Brain microvascular endothelial cell (primary cell): ENCODE results near the gene MAGEL2.

Experiments used
- DNase-seq: peaks from one replicate; pipeline ENCODE4 v3.0.0-alpha.2; 2020
- H3K27ac ChIP-seq: fragments of 250-450 bp; sonication (Bioruptor Pico); 2 replicates; pipeline ENCODE4 v1.5.1; 2020; ENCODE audit warnings: mild to moderate bottlenecking, moderate library complexity
- H3K27me3 ChIP-seq: fragments of 250-450 bp; sonication (Bioruptor Pico); replicated peaks from 2 replicates; pipeline ENCODE4 v1.5.1; 2020; ENCODE audit warnings: mild to moderate bottlenecking
- H3K36me3 ChIP-seq: fragments of 250-450 bp; sonication (Bioruptor Pico); replicated peaks from 2 replicates; pipeline ENCODE4 v1.5.1; 2020; ENCODE audit warnings: mild to moderate bottlenecking
- H3K4me3 ChIP-seq: 2 replicates; pipeline ENCODE4 v1.5.1; 2011; ENCODE audit warnings: low read depth, mild to moderate bottlenecking, control low read depth, low read length, moderate library complexity
- CTCF ChIP-seq: IDR thresholded peaks from 2 replicates; pipeline ENCODE4 v1.5.1; 2011; ENCODE audit warnings: low read depth, mild to moderate bottlenecking, moderate library complexity, low read length, control low read depth, inconsistent platforms; ENCODE audit errors: missing control alignments
- in situ Hi-C: cut with HindIII; loops from 2 replicates; pipeline ENCODE4 v1.10.0; 2017; ENCODE audit warnings: low sequenced_read_pairs, low pct_ligation_motif_present

Gene MAGEL2

GRCh38 chr15:23648920-23649515, 1.4 kb upstream of the MAGEL2 start:
- Histone ChIP-seq H3K4me3 (no peak overlapping the region), H3K27ac (no peak overlapping the region), H3K27me3 (no peaks in the 10 kb centered on the region), H3K36me3 (no peaks in the 10 kb centered on the region)
- in situ Hi-C loops: no loop called here
- DNase-seq: no peak
- TF ChIP-seq CTCF: peak; percentile 59

GRCh38 chr15:23647001-23647295, 719 bp downstream of the MAGEL2 start:
- TF ChIP-seq CTCF: no peak
- Histone ChIP-seq H3K4me3 (no peak overlapping the region), H3K27me3 (no peaks in the 10 kb centered on the region), H3K27ac (no peak overlapping the region), H3K36me3 (no peaks in the 10 kb centered on the region)
- in situ Hi-C loops: no loop called here
- DNase-seq: no peak

- Histone ChIP-seq H3K36me3 (no peaks in the 10 kb centered on the region), H3K4me3 (no peak overlapping the region), H3K27me3 (no peaks in the 10 kb centered on the region), H3K27ac (no peak overlapping the region)
- in situ Hi-C loops: no loop called here
- DNase-seq: no peak
- TF ChIP-seq CTCF: no peak
Observed at GRCh38 chr15:23646165-23647000, 1.3 kb downstream of the MAGEL2 start.

GRCh38 chr15:23645371-23646164, 2.1 kb downstream of the MAGEL2 start:
- Histone ChIP-seq H3K36me3 (no peaks in the 10 kb centered on the region), H3K27me3 (no peaks in the 10 kb centered on the region), H3K4me3 (no peak overlapping the region), H3K27ac (no peak overlapping the region)
- in situ Hi-C loops: no loop called here
- DNase-seq: no peak
- TF ChIP-seq CTCF: no peak

GRCh38 chr15:23644829-23645228, 2.8 kb downstream of the MAGEL2 start:
- H3K27me3 ChIP-seq: no peaks in the 10 kb centered on the region
- H3K27ac ChIP-seq: no peak overlapping the region
- H3K4me3 ChIP-seq: no peak overlapping the region
- H3K36me3 ChIP-seq: no peaks in the 10 kb centered on the region
- TF ChIP-seq CTCF: no peak
- in situ Hi-C loops: no loop called here
- no peak for DNase-seq
